Neural cell (in vitro differentiated cells): ENCODE results near the gene CHST2.

Source experiments
- CTCF ChIP-seq: fragments of 450-650 bp; IDR thresholded peaks from 2 replicates; pipeline ENCODE4 v1.5.1; 2014; ENCODE audit warnings: antibody characterized with exemption, mild to moderate bottlenecking, moderate library complexity; ENCODE audit not compliant: poor library complexity, severe bottlenecking
- MXI1 ChIP-seq: fragments of 450-650 bp; conservative IDR thresholded peaks from 2 replicates; pipeline ENCODE4 v1.6.1; 2014; ENCODE audit warnings: antibody characterized with exemption, mild to moderate bottlenecking; ENCODE audit not compliant: poor library complexity, severe bottlenecking
- POLR2AphosphoS5 ChIP-seq: IDR thresholded peaks from 2 replicates; pipeline ENCODE4 v1.6.1; 2012
- RAD21 ChIP-seq: fragments of 450-650 bp; conservative IDR thresholded peaks from 2 replicates; pipeline ENCODE4 v1.6.1; 2014; ENCODE audit warnings: antibody characterized with exemption, mild to moderate bottlenecking, moderate library complexity
- REST ChIP-seq: IDR thresholded peaks from 2 replicates; pipeline ENCODE4 v1.6.1; 2012; ENCODE audit warnings: borderline replicate concordance
- TAF1 ChIP-seq: IDR thresholded peaks from 2 replicates; pipeline ENCODE4 v1.6.1; 2012; ENCODE audit warnings: low read depth

GRCh38 chr3:143088835-143089234 is 30.7 kb upstream of the CHST2 start:
- TF ChIP-seq CTCF, result no peak
- no peak for TF ChIP-seq REST
- TF ChIP-seq TAF1, result no peak
- TF ChIP-seq RAD21, result no peak
- TF ChIP-seq POLR2AphosphoS5, result no peak
- TF ChIP-seq MXI1, result no peak
